ENCODE results near the gene COL23A1.

- TF ChIP-seq CTCF (IDR thresholded peaks at IDR 0.05) (no peak), POLR2A (IDR thresholded peaks at IDR 0.05) (no peak)
These were observed 252.9 kb downstream of the COL23A1 start for GRCh38 chr5:178337334-178337741.

Measured in lower leg skin (tissue), 3 donors.